ENCODE results near the gene AOAH. TPM values are rescaled to one million over a fixed set of nuclear protein-coding genes. Genes with fewer than 3 reads are reported as not detected.
"Not testable (repeated sequence)": the region's sequence is repeated elsewhere in the genome, so short reads cannot be mapped to it uniquely, and the experiment has no call there.

The AOAH gene
- total RNA-seq, 4 donors from 2014 or later = 0.93 to 20.5 (median 9.9) TPM

DNA sequence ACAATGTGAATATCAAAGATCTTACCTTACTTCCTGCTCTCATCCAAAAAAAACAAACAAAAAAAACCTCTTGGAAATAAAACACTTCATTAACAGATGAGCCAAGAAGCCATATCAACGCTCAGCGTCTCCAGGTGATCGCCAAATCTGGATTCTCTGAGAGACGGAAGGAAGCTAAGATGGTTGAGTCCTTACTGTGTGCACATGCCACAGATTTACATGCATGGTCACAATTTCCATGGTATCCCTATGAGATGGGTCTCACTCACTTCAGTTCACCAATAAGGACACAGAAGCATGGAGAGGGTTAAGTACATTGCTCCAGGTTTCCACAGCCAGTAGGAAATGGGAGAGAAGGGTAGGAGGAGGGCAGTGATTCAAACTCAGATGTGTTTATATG is 1.0 kb downstream of the AOAH start:
- ATAC-seq = no peak
- H3K9me3 ChIP-seq = no peaks in the 10 kb centered on the region
- H3K27ac ChIP-seq = no peak overlapping the region
- 88 to 89% methylated on average over 4 of the region's 4 CpGs for WGBS, 2 donors (ENCODE audit: low coverage in 1 of 2)
- H3K27me3 ChIP-seq = no peaks in the 10 kb centered on the region
- no peak for TF ChIP-seq POLR2AphosphoS5 (IDR thresholded peaks at IDR 0.05)
- TF ChIP-seq, protein P1, sequence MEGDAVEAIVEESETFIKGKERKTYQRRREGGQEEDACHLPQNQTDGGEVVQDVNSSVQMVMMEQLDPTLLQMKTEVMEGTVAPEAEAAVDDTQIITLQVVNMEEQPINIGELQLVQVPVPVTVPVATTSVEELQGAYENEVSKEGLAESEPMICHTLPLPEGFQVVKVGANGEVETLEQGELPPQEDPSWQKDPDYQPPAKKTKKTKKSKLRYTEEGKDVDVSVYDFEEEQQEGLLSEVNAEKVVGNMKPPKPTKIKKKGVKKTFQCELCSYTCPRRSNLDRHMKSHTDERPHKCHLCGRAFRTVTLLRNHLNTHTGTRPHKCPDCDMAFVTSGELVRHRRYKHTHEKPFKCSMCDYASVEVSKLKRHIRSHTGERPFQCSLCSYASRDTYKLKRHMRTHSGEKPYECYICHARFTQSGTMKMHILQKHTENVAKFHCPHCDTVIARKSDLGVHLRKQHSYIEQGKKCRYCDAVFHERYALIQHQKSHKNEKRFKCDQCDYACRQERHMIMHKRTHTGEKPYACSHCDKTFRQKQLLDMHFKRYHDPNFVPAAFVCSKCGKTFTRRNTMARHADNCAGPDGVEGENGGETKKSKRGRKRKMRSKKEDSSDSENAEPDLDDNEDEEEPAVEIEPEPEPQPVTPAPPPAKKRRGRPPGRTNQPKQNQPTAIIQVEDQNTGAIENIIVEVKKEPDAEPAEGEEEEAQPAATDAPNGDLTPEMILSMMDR (IDR thresholded peaks at IDR 0.05) = no peak
- no peak for TF ChIP-seq EP300 (IDR thresholded peaks at IDR 0.05)
- TF ChIP-seq POLR2A (IDR thresholded peaks at IDR 0.05) = no peak
- peak overlapping the region in 1 of 2 donors; percentile 34 for H3K4me3 ChIP-seq
- no peaks in the 10 kb centered on the region for H3K4me1 ChIP-seq
- no peaks in the 10 kb centered on the region for H3K36me3 ChIP-seq

DNA sequence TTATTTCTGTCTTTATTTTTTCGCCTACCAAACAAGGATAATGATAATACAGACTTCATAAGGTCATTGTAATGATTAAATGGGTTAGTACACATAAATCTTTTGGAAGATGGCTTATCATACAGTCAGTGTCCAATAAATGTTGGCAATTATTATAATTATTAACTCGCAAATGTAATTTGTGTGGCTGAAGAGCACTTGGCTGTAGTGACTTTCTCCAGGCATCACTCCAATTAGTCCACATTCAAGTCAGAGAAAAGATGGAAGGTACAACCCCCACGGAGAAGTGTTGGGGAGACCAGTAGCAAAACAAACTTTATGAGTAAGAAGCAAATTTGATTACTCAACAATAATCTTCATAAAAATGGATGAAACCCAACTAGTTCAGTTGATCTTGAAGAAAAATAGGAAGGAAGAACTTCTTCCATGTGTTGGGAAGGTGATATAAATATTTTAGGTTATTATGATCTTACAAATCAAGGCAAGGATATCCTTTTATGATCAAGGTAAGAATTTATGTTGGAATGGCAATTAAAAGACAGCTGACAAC is 5.1 kb downstream of the AOAH start:
- 79 to 85% methylated on average over 3 of the region's 3 CpGs for WGBS, 2 donors (ENCODE audit: low coverage in 1 of 2)
- Histone ChIP-seq H3K36me3 (no peaks in the 10 kb centered on the region), H3K27me3 (no peaks in the 10 kb centered on the region), H3K27ac (no peak overlapping the region), H3K4me1 (no peaks in the 10 kb centered on the region), H3K4me3 (no peak overlapping the region), H3K9me3 (no peaks in the 10 kb centered on the region)
- ATAC-seq = no peak
- TF ChIP-seq POLR2A (IDR thresholded peaks at IDR 0.05) (no peak), EP300 (IDR thresholded peaks at IDR 0.05) (no peak), POLR2AphosphoS5 (IDR thresholded peaks at IDR 0.05) (no peak)
- TF ChIP-seq, protein P1 (IDR thresholded peaks at IDR 0.05) = no peak

DNA sequence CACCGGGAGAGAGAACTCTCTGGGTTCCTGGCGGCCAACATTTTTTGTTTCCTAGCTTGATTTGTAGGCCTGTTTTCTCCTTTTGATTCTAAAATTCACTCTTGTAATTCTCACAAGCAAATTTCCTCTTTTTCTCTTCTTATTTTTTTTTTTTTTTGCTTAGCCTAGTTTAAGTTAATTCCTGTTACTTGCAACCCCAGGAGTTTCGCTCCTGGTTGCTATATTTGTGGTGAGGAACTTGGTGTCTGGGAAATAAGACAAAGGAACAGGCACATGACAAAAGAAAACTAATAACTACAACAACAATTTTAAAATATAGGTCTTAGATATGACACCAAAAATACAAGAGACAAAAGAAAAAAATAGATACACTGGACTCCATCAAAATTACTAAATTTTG is 6.7 kb downstream of the AOAH start:
- H3K27ac ChIP-seq = peak overlapping the region in 2 of 4 donors; percentile 26 to 43
- WGBS, 2 donors (ENCODE audit: low coverage in 1 of 2) = 100% methylated on average over 1 of the region's 3 CpGs; no CpG with 5 or more reads in 1 of the 2 donors
- no peaks in the 10 kb centered on the region for H3K4me1 ChIP-seq
- no peaks in the 10 kb centered on the region for H3K36me3 ChIP-seq
- H3K27me3 ChIP-seq = no peaks in the 10 kb centered on the region
- TF ChIP-seq POLR2A (IDR thresholded peaks at IDR 0.05) (no peak), POLR2AphosphoS5 (IDR thresholded peaks at IDR 0.05) (no peak), EP300 (IDR thresholded peaks at IDR 0.05) (no peak)
- TF ChIP-seq, protein P1 (IDR thresholded peaks at IDR 0.05) = no peak
- H3K4me3 ChIP-seq = no peak overlapping the region
- H3K9me3 ChIP-seq = no peaks in the 10 kb centered on the region
- ATAC-seq = no peak

DNA sequence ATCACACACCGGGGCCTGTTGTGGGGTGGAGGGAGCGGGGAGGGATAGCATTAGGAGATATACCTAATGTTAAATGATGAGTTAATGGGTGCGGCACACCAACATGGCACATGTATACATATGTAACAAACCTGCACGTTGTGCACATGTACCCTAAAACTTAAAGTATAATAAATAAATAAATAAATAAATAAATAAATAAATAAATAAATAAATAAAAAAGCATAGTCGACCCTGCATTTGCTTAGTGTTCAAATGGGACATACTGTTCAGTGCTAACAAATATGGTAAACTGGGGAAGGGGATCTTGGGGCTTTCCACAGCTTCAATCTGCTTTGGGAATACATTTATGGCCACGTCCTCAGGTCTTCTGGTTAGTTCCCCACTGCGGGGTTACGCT is 7.5 kb downstream of the AOAH start:
- not testable (repeated sequence) for H3K9me3 ChIP-seq, H3K4me1 ChIP-seq, H3K4me3 ChIP-seq, H3K27me3 ChIP-seq, ATAC-seq, H3K36me3 ChIP-seq
- H3K27ac ChIP-seq = peak overlapping the region in 1 of 4 donors; percentile 43
- 84 to 87% methylated on average over 8 of the region's 8 CpGs for WGBS, 2 donors (ENCODE audit: low coverage in 1 of 2)

DNA sequence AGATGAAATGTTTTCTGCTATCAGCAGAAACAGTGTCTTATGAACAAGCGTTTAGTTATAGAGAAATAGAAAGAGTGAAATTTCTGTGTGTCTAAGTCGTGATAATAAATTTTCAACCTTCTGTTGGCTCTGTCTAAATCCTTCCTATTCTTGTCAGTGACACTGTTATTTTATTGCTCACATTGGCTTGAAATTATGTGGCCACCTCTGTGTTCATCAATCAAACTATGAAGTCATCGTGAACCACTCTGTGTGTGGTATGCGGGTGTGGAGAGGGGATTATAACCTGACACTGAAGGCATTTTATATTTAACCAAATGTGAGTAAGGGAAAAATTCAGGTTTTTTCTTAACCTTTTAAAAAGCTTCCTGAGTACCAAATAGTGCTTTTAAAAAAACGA is 12.3 kb downstream of the AOAH start:
- peaks cover 0 to under 1% (median 0%) of the 10 kb centered on the region in 3 donors for H3K9me3 ChIP-seq
- H3K4me3 ChIP-seq = no peak overlapping the region
- H3K27ac ChIP-seq = no peak overlapping the region
- no peak for ATAC-seq
- WGBS, 2 donors (ENCODE audit: low coverage in 1 of 2) = 58 to 61% methylated on average over 4 to 5 of the region's 5 CpGs
- H3K27me3 ChIP-seq = no peaks in the 10 kb centered on the region
- TF ChIP-seq EP300 (IDR thresholded peaks at IDR 0.05) (no peak), POLR2AphosphoS5 (IDR thresholded peaks at IDR 0.05) (no peak), POLR2A (IDR thresholded peaks at IDR 0.05) (no peak)
- TF ChIP-seq, protein P1 (IDR thresholded peaks at IDR 0.05) = no peak
- H3K4me1 ChIP-seq = no peaks in the 10 kb centered on the region
- H3K36me3 ChIP-seq = no peaks in the 10 kb centered on the region
